SK-N-SH treated with all-trans-retinoic acid at 6 μM for 48 hours (cell line): ENCODE results near the gene CGNL1.

ENCODE experiments used
- ATAC-seq: fragments of 200-7000 bp; cut with Tn5 transposase; 3 replicates; pipeline ENCODE4 v1.9.1; 2020; ENCODE audit warnings: mild to moderate bottlenecking, moderate library complexity
- ARNTL ChIP-seq: fragments of 450-650 bp; formaldehyde crosslinking; IDR thresholded peaks from 2 replicates; pipeline ENCODE4 v1.5.0; 2020; ENCODE audit warnings: low read depth, mild to moderate bottlenecking, moderate library complexity, borderline replicate concordance
- CSDC2 ChIP-seq: fragments of 250-450 bp; sonication (Bioruptor Pico); IDR thresholded peaks from 2 replicates; pipeline ENCODE4 v1.5.0; 2020; ENCODE audit warnings: mild to moderate bottlenecking, moderate library complexity
- ESRRG ChIP-seq: fragments of 250-450 bp; sonication (Bioruptor Pico); IDR thresholded peaks from 2 replicates; pipeline ENCODE4 v1.6.1; 2021; ENCODE audit warnings: mild to moderate bottlenecking
- GLIS3 ChIP-seq: fragments of 250-450 bp; sonication (Bioruptor Pico); IDR thresholded peaks from 2 replicates; pipeline ENCODE4 v1.5.0; 2020; ENCODE audit warnings: mild to moderate bottlenecking, moderate library complexity
- ISL1 ChIP-seq: fragments of 250-450 bp; sonication (Bioruptor Pico); IDR thresholded peaks from 2 replicates; pipeline ENCODE4 v2.1.2; 2022; ENCODE audit warnings: mild to moderate bottlenecking, moderate library complexity
- RARB ChIP-seq: fragments of 250-450 bp; sonication (Bioruptor Pico); IDR thresholded peaks from 2 replicates; pipeline ENCODE4 v1.8.0; 2021; ENCODE audit warnings: mild to moderate bottlenecking, moderate library complexity
- SNAI2 ChIP-seq: fragments of 250-450 bp; sonication (Bioruptor Pico); IDR thresholded peaks from 2 replicates; pipeline ENCODE4 v1.5.0; 2020; ENCODE audit warnings: mild to moderate bottlenecking, moderate library complexity
- TCF4 ChIP-seq: fragments of 250-450 bp; sonication (Bioruptor Pico); IDR thresholded peaks from 2 replicates; pipeline ENCODE4 v1.8.0; 2021; ENCODE audit warnings: mild to moderate bottlenecking, moderate library complexity, borderline replicate concordance
- TOX ChIP-seq: fragments of 250-450 bp; sonication (Bioruptor Pico); IDR thresholded peaks from 2 replicates; pipeline ENCODE4 v1.8.0; 2021; ENCODE audit warnings: mild to moderate bottlenecking, moderate library complexity, borderline replicate concordance
- ZC3H10 ChIP-seq: fragments of 250-450 bp; sonication (Bioruptor Pico); IDR thresholded peaks from 2 replicates; pipeline ENCODE4 v1.5.1; 2021; ENCODE audit warnings: mild to moderate bottlenecking, moderate library complexity
- ZFP30 ChIP-seq: fragments of 450-650 bp; formaldehyde crosslinking; IDR thresholded peaks from 2 replicates; pipeline ENCODE4 v1.5.0; 2022; ENCODE audit warnings: mild to moderate bottlenecking, moderate library complexity
- ZNF565 ChIP-seq: fragments of 450-650 bp; formaldehyde crosslinking; conservative IDR thresholded peaks from 2 replicates; pipeline ENCODE4 v1.5.0; 2020; ENCODE audit warnings: low read depth, mild to moderate bottlenecking, moderate library complexity
- ZNF8 ChIP-seq: fragments of 450-650 bp; formaldehyde crosslinking; IDR thresholded peaks from 2 replicates; pipeline ENCODE4 v1.5.0; 2020; ENCODE audit warnings: mild to moderate bottlenecking, moderate library complexity
- TF ChIP-seq, protein P1 (sequence below): fragments of 250-450 bp; sonication (Bioruptor Pico); IDR thresholded peaks from 2 replicates; pipeline ENCODE4 v1.5.1; 2020; ENCODE audit warnings: low read depth, mild to moderate bottlenecking, moderate library complexity
- TF ChIP-seq, protein P2 (sequence below): fragments of 250-450 bp; sonication (Bioruptor Pico); IDR thresholded peaks from 2 replicates; pipeline ENCODE4 v1.5.0; 2020; ENCODE audit warnings: mild to moderate bottlenecking, moderate library complexity
- TF ChIP-seq, protein P3 (sequence below): fragments of 250-450 bp; sonication (Bioruptor Pico); IDR thresholded peaks from 2 replicates; pipeline ENCODE4 v1.8.0; 2020; ENCODE audit warnings: mild to moderate bottlenecking, moderate library complexity, borderline replicate concordance
- TF ChIP-seq, protein P4 (sequence below): fragments of 250-450 bp; sonication (Bioruptor Pico); IDR thresholded peaks from 2 replicates; pipeline ENCODE4 v1.8.0; 2021; ENCODE audit warnings: low read depth, mild to moderate bottlenecking, moderate library complexity, borderline replicate concordance
- TF ChIP-seq, protein P5 (sequence below): fragments of 250-450 bp; sonication (Bioruptor Pico); IDR thresholded peaks from 2 replicates; pipeline ENCODE4 v1.5.1; 2021; ENCODE audit warnings: mild to moderate bottlenecking, moderate library complexity

The CGNL1 gene

DNA sequence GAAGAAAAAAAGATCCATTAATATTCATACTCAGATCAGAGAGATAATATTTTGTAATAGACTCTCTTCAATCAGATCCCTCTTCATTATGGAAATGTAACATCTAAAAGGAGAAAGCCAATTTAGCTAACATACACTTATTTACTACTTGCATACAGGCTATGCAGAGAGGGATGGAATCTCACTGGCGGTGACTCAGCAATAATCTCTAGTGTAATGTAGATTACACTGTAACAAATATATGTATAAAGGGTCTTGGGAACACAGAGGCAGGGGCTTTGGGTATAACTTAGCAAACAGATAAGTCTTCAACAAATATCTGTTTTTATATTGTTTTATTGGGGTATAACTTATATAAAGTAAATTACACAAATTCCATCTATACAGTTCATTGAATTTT is 69.6 kb downstream of the CGNL1 start (continued):
- TF ChIP-seq, protein P1, sequence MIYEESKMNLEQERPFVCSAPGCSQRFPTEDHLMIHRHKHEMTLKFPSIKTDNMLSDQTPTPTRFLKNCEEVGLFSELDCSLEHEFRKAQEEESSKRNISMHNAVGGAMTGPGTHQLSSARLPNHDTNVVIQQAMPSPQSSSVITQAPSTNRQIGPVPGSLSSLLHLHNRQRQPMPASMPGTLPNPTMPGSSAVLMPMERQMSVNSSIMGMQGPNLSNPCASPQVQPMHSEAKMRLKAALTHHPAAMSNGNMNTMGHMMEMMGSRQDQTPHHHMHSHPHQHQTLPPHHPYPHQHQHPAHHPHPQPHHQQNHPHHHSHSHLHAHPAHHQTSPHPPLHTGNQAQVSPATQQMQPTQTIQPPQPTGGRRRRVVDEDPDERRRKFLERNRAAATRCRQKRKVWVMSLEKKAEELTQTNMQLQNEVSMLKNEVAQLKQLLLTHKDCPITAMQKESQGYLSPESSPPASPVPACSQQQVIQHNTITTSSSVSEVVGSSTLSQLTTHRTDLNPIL (CRISPR knock-in tag): no peak
- no peak for TF ChIP-seq SNAI2 (CRISPR knock-in tag)
- no peak for TF ChIP-seq TCF4 (CRISPR knock-in tag)
- TF ChIP-seq ZNF8: no peak
- TF ChIP-seq ARNTL: no peak
- TF ChIP-seq, protein P2, sequence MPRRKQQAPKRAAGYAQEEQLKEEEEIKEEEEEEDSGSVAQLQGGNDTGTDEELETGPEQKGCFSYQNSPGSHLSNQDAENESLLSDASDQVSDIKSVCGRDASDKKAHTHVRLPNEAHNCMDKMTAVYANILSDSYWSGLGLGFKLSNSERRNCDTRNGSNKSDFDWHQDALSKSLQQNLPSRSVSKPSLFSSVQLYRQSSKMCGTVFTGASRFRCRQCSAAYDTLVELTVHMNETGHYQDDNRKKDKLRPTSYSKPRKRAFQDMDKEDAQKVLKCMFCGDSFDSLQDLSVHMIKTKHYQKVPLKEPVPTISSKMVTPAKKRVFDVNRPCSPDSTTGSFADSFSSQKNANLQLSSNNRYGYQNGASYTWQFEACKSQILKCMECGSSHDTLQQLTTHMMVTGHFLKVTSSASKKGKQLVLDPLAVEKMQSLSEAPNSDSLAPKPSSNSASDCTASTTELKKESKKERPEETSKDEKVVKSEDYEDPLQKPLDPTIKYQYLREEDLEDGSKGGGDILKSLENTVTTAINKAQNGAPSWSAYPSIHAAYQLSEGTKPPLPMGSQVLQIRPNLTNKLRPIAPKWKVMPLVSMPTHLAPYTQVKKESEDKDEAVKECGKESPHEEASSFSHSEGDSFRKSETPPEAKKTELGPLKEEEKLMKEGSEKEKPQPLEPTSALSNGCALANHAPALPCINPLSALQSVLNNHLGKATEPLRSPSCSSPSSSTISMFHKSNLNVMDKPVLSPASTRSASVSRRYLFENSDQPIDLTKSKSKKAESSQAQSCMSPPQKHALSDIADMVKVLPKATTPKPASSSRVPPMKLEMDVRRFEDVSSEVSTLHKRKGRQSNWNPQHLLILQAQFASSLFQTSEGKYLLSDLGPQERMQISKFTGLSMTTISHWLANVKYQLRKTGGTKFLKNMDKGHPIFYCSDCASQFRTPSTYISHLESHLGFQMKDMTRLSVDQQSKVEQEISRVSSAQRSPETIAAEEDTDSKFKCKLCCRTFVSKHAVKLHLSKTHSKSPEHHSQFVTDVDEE: no peak

DNA sequence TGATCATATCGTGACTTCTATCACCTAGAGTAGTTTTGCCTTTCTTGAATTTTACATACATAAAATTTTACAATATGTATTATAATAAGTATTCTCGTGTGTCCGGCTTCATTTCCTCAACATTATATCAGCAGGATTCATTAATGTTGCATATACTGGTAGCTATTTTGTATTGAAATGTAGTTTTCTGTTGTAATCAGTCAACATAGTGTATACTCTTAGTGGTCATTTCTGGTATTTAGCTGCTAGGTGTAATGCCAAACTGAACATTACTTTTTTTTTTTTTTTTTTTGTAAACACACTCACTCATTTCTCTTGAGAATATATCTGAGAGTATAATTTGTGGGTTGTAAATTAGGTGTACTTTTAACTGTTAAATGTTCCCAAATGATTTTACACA is 70.1 kb downstream of the CGNL1 start:
- TF ChIP-seq ARNTL: no peak
- no peak for TF ChIP-seq RARB
- TF ChIP-seq TCF4 (CRISPR knock-in tag): no peak
- TF ChIP-seq, protein P1 (CRISPR knock-in tag): no peak
- TF ChIP-seq ZNF565 (CRISPR knock-in tag): no peak
- TF ChIP-seq ZC3H10 (CRISPR knock-in tag): no peak
- TF ChIP-seq, protein P3, sequence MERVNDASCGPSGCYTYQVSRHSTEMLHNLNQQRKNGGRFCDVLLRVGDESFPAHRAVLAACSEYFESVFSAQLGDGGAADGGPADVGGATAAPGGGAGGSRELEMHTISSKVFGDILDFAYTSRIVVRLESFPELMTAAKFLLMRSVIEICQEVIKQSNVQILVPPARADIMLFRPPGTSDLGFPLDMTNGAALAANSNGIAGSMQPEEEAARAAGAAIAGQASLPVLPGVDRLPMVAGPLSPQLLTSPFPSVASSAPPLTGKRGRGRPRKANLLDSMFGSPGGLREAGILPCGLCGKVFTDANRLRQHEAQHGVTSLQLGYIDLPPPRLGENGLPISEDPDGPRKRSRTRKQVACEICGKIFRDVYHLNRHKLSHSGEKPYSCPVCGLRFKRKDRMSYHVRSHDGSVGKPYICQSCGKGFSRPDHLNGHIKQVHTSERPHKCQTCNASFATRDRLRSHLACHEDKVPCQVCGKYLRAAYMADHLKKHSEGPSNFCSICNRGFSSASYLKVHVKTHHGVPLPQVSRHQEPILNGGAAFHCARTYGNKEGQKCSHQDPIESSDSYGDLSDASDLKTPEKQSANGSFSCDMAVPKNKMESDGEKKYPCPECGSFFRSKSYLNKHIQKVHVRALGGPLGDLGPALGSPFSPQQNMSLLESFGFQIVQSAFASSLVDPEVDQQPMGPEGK: no peak
- TF ChIP-seq ZNF8: no peak
- TF ChIP-seq, protein P4, sequence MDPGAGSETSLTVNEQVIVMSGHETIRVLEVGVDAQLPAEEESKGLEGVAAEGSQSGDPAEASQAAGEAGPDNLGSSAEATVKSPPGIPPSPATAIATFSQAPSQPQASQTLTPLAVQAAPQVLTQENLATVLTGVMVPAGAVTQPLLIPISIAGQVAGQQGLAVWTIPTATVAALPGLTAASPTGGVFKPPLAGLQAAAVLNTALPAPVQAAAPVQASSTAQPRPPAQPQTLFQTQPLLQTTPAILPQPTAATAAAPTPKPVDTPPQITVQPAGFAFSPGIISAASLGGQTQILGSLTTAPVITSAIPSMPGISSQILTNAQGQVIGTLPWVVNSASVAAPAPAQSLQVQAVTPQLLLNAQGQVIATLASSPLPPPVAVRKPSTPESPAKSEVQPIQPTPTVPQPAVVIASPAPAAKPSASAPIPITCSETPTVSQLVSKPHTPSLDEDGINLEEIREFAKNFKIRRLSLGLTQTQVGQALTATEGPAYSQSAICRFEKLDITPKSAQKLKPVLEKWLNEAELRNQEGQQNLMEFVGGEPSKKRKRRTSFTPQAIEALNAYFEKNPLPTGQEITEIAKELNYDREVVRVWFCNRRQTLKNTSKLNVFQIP: no peak
- no peak for TF ChIP-seq SNAI2 (CRISPR knock-in tag)
- no peak for TF ChIP-seq ISL1
- no peak for TF ChIP-seq ESRRG (CRISPR knock-in tag)
- no peak for TF ChIP-seq CSDC2 (CRISPR knock-in tag)
- no peak for TF ChIP-seq TOX (CRISPR knock-in tag)
- TF ChIP-seq, protein P5, sequence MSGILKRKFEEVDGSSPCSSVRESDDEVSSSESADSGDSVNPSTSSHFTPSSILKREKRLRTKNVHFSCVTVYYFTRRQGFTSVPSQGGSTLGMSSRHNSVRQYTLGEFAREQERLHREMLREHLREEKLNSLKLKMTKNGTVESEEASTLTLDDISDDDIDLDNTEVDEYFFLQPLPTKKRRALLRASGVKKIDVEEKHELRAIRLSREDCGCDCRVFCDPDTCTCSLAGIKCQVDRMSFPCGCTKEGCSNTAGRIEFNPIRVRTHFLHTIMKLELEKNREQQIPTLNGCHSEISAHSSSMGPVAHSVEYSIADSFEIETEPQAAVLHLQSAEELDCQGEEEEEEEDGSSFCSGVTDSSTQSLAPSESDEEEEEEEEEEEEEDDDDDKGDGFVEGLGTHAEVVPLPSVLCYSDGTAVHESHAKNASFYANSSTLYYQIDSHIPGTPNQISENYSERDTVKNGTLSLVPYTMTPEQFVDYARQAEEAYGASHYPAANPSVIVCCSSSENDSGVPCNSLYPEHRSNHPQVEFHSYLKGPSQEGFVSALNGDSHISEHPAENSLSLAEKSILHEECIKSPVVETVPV (CRISPR knock-in tag): no peak
- no peak for TF ChIP-seq GLIS3
- TF ChIP-seq, all 23 proteins: peak for 0
- no peak for ATAC-seq

DNA sequence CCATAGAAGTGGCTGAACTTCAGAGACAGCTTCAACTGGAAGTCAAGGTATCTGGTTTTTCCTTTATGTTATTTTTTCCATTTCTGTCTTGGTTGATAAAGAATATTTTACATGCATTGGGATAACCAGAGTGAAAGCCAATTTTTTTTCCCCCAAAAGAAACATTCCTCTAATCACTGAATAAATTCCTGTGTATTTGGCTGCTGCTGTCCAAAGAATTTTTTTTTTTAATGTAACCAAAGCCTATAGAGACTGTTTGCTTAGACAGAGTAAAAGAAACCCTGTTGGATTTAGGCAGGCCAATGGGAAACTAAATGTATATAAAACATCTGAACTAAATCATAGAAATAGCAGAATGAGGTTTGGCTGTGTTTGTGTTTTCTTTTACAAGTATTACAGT is 75.2 kb downstream of the CGNL1 start:
- no peak for ATAC-seq
- TF ChIP-seq ARNTL (no peak), ZFP30 (CRISPR knock-in tag) (no peak)
- TF ChIP-seq, protein P2: no peak
- TF ChIP-seq, protein P3: no peak
